Upper lobe of left lung (tissue), 6 donors: Measurements from ENCODE around the gene ADGRD1. TPM values are rescaled to one million over a fixed set of nuclear protein-coding genes. Genes with fewer than 3 reads are reported as not detected.

ENCODE experiments used
- ATAC-seq, 2 donors: fragments of 200-7000 bp; cut with Tn5 transposase; one replicate each; pipeline ENCODE4 v1.9.1; 2022; ENCODE audit warnings: mild to moderate bottlenecking in 2 of 2, moderate library complexity in 2 of 2; ENCODE audit not compliant: low FRiP score in 2 of 2
- DNase-seq, 2 donors: peaks; one replicate each; pipeline ENCODE4 v3.0.0-alpha.2; 2019 to 2020
- H3K27ac ChIP-seq, 4 donors: fragments of 200-600 bp; sonication (generic); one replicate each; pipeline ENCODE4 v1.5.1; 2016 to 2019
- H3K27me3 ChIP-seq, 4 donors: fragments of 200-600 bp; sonication (generic); one replicate each; pipeline ENCODE4 v1.5.1; 2017 to 2019
- H3K36me3 ChIP-seq, 4 donors: fragments of 200-600 bp; sonication (generic); one replicate each; pipeline ENCODE4 v1.5.1; 2016 to 2019
- H3K4me1 ChIP-seq, 4 donors: fragments of 200-600 bp; sonication (generic); one replicate each; pipeline ENCODE4 v1.5.1; 2018 to 2019
- H3K4me3 ChIP-seq, 4 donors: fragments of 200-600 bp; sonication (generic); one replicate each; pipeline ENCODE4 v1.5.1; 2017 to 2019; ENCODE audit warnings: mild to moderate bottlenecking in 2 of 4, moderate library complexity in 1 of 4
- H3K9me3 ChIP-seq, 4 donors: fragments of 200-600 bp; sonication (generic); one replicate each; pipeline ENCODE4 v1.5.1; 2018 to 2019
- EP300 ChIP-seq, 4 donors: sonication (generic); formaldehyde crosslinking; IDR thresholded peaks; one replicate each; pipeline ENCODE4 v1.5.1; 2017; ENCODE audit warnings: antibody characterized with exemption in 4 of 4, control low read depth in 2 of 4
- POLR2A ChIP-seq, 4 donors: fragments of 450-650 bp; IDR thresholded peaks; one replicate each; pipeline ENCODE4 v1.5.1; 2016 to 2017; ENCODE audit warnings: antibody characterized with exemption in 4 of 4, mild to moderate bottlenecking in 2 of 4
- POLR2AphosphoS5 ChIP-seq, 2 donors: sonication (generic); formaldehyde crosslinking; IDR thresholded peaks; one replicate each; pipeline ENCODE4 v1.5.1; 2017; ENCODE audit warnings: antibody characterized with exemption in 2 of 2
- WGBS, 2 donors: methylation state at CpG; one replicate each; pipeline ENCODE4 v1.1.5; 2017 to 2018; 5-methylcytosine and 5-hydroxymethylcytosine counted together
- total RNA-seq, 6 donors: library from RNA; depleted of rRNA in 4 of 6; stranded (reverse); fragments of >200 nt in 4 of 6; gene quantifications; one replicate each; pipeline versions ENCODE4 v1.1.0 to v1.2.1, GENCODE V29; 2016 to 2021
- TF ChIP-seq, protein P1 (sequence below), 6 experiments: fragments of 450-650 bp in 4 of 6; fragments of 200-600 bp in 2 of 6; sonication (generic) in 2 of 6; IDR thresholded peaks; one replicate each; pipeline ENCODE4 v1.5.1; 2016 to 2019; ENCODE audit warnings: antibody characterized with exemption in 6 of 6
- donor health status: DM: no; HTN: no; CAD: no; lungs with moderate emphysema.
- donor health status: DM: no; HTN: yes; CAD: no; lungs with severe emphysema.

The ADGRD1 gene
- total RNA-seq, 6 donors from 2014 or later = 84.2 to 124 (median 94.7) TPM

- H3K4me3 ChIP-seq = no peak overlapping the region
- DNase-seq = peak; percentile 17 to 65
- H3K4me1 ChIP-seq = peaks cover 0 to under 1% (median 0%) of the 10 kb centered on the region in 4 donors
- peaks cover 0 to 33% (median 16%) of the 10 kb centered on the region in 4 donors for H3K36me3 ChIP-seq
- H3K27me3 ChIP-seq = no peaks in the 10 kb centered on the region
- no peaks in the 10 kb centered on the region for H3K9me3 ChIP-seq
- 88 to 90% methylated on average over 32 to 38 of the region's 38 CpGs for WGBS, 2 donors
- TF ChIP-seq POLR2AphosphoS5 (IDR thresholded peaks at IDR 0.05) = no peak
- no peak for TF ChIP-seq EP300 (IDR thresholded peaks at IDR 0.05)
- TF ChIP-seq, protein P1, sequence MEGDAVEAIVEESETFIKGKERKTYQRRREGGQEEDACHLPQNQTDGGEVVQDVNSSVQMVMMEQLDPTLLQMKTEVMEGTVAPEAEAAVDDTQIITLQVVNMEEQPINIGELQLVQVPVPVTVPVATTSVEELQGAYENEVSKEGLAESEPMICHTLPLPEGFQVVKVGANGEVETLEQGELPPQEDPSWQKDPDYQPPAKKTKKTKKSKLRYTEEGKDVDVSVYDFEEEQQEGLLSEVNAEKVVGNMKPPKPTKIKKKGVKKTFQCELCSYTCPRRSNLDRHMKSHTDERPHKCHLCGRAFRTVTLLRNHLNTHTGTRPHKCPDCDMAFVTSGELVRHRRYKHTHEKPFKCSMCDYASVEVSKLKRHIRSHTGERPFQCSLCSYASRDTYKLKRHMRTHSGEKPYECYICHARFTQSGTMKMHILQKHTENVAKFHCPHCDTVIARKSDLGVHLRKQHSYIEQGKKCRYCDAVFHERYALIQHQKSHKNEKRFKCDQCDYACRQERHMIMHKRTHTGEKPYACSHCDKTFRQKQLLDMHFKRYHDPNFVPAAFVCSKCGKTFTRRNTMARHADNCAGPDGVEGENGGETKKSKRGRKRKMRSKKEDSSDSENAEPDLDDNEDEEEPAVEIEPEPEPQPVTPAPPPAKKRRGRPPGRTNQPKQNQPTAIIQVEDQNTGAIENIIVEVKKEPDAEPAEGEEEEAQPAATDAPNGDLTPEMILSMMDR (IDR thresholded peaks at IDR 0.05) = no peak
- TF ChIP-seq POLR2A (IDR thresholded peaks at IDR 0.05) = no peak
- ATAC-seq = no peak
- H3K27ac ChIP-seq = no peak overlapping the region
These were observed 134.4 kb downstream of the ADGRD1 start for GRCh38 chr12:131087991-131088700.

- H3K9me3 ChIP-seq = no peaks in the 10 kb centered on the region
- peaks cover 0 to 32% (median 15%) of the 10 kb centered on the region in 4 donors for H3K36me3 ChIP-seq
- WGBS, 2 donors = 90 to 91% methylated on average over 21 to 28 of the region's 28 CpGs
- H3K4me3 ChIP-seq = no peak overlapping the region
- H3K27me3 ChIP-seq = no peaks in the 10 kb centered on the region
- peak; percentile 12 to 73 for DNase-seq
- TF ChIP-seq POLR2A (IDR thresholded peaks at IDR 0.05) (no peak), EP300 (IDR thresholded peaks at IDR 0.05) (no peak), POLR2AphosphoS5 (IDR thresholded peaks at IDR 0.05) (no peak)
- TF ChIP-seq, protein P1 (IDR thresholded peaks at IDR 0.05) = no peak
- peaks cover 0 to 5% (median 0%) of the 10 kb centered on the region in 4 donors for H3K4me1 ChIP-seq
- ATAC-seq = no peak
- H3K27ac ChIP-seq = no peak overlapping the region
These were observed 135.2 kb downstream of the ADGRD1 start for GRCh38 chr12:131088701-131089530.

DNA sequence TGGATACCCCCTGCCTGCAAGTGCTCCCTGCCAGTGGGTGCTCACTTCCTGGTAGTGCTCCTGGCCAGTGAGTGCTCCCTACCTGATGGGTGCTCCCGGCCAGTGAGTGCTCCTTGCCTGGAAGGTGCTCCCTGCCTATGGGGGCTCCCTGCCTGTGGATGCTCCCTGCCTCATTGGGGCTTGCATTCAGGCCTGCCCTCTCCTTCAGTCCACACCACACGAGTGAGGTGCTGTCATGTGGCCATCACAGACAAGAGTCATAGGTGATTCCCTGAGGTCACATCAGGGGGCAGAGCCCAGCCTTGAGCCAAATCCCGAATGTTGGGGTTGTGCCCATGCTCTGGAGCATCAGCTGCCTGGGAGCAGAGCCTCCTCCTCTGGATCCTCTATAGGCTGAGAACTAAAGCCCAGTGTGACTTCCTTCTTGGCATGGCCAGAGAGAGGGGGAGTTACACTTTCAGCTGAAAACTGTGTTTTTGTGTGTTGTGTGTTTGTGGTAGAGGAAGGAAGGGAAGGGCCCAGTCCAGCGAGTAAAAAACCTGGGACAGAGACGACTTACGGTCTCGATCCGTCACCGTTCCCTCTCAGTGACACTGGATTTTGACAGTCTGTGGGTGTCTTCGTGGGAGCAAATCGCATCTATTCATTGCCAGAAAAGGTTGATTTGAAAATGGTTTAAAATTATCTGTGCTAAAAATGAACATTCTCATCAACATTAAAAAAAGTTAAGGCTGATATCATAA is 136.0 kb downstream of the ADGRD1 start:
- Histone ChIP-seq H3K4me3 (no peak overlapping the region), H3K4me1 (peaks cover 0 to 5% (median 0%) of the 10 kb centered on the region in 4 donors), H3K36me3 (peaks cover 0 to 32% (median 12%) of the 10 kb centered on the region in 4 donors), H3K27ac (no peak overlapping the region), H3K9me3 (no peaks in the 10 kb centered on the region), H3K27me3 (no peaks in the 10 kb centered on the region)
- TF ChIP-seq EP300 (IDR thresholded peaks at IDR 0.05) (no peak), POLR2AphosphoS5 (IDR thresholded peaks at IDR 0.05) (no peak), POLR2A (IDR thresholded peaks at IDR 0.05) (no peak)
- TF ChIP-seq, protein P1 (IDR thresholded peaks at IDR 0.05) = no peak
- no peak for ATAC-seq
- 74 to 80% methylated on average over 9 to 10 of the region's 11 CpGs for WGBS, 2 donors
- peak in 1 of 2 donors; percentile 18 for DNase-seq

DNA sequence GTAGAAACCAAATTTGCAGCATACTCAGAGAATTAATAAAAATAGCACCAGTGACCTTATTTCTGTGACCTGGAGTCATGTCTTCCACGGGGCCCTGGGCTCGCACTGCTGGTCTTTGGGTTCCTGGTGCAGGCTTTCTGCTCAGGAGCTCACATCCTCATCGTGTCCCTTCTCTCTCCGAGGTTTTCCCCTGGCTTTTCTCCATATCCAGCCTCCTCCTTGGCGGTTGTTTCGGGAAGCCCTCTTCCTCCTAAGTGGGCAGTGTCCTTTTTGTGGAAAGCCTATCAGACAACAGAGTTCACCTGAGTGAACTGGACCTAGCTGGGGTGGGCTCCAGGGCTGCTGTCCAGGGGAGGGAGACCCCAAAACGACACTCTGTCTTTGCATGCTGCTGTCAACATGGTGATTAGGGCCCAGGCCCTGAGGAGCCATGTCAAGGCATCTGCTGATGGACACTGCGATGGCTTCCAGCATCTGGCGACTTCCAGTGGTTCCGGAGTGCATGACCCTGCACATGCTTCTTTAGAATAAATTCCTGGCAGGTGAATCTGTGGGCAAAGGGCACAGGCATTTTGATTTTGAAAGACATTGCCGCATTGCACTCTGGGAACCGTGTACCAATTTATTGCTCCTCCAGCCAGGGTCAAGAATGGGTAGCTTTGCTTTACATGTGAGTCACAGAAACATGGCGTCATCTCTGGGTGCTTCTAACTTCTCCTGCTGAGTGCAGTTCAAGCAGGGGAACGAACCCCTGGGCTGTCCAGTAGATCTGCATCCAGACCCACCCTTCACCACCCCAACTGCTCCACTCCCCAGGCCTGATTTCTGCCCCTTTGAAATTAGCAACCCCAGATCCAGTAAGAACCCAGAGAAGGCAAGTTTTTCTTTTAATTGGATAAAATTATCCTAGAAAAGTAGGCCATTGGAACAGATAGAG is 136.8 kb downstream of the ADGRD1 start:
- Histone ChIP-seq H3K27ac (no peak overlapping the region), H3K27me3 (no peaks in the 10 kb centered on the region), H3K4me1 (peaks cover 0 to 5% (median 0%) of the 10 kb centered on the region in 4 donors), H3K36me3 (peaks cover 0 to 29% (median 8%) of the 10 kb centered on the region in 4 donors), H3K4me3 (no peak overlapping the region), H3K9me3 (no peaks in the 10 kb centered on the region)
- no peak for TF ChIP-seq POLR2A (IDR thresholded peaks at IDR 0.05)
- ATAC-seq = no peak
- peak in 1 of 2 donors; percentile 7 for DNase-seq
- whole genome bisulfite sequencing, 2 donors = 79 to 81% methylated on average over 11 to 14 of the region's 14 CpGs
